ENCODE data around the gene MEGF8. TPM values are rescaled to one million over a fixed set of nuclear protein-coding genes. Genes with fewer than 3 reads are reported as not detected.

The MEGF8 gene
- total and polyA plus RNA-seq, 2 of the 8 experiments (the other 6 are each of a cell fraction or from before 2014, with no cell fraction given) = 13.0 to 23.7 TPM

DNA sequence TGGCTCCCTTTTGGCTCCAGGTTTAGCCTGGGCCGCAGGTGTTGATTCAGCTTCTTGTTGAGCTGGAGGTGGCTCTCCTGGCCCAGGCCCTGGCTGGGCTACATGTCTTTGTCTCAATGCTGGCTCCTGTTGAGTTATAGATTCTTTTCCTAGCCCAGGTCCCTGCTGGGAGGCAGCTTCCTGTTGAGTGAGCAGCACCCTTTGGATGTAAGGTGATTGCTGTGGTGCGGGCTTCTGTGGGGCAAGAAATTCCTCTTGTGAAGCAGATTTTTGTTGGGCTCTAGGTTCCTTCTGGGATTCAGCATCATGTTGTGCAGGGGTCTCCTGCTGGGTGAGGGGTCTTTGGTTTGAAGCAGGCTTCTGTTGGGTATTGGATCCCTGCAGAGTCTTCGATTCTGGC, 101.2 kb downstream of the MEGF8 start:
- H3K4me3 ChIP-seq (ENCODE audit: extremely low read depth in 1 of 4, insufficient read depth in 2 of 4, low read depth in 3 of 4, low read length in 4 of 4) = no peak overlapping the region
- peaks cover 13 to 38% (median 31%) of the 10 kb centered on the region in 4 experiments for H3K27me3 ChIP-seq (replicated peaks in 1 of 4; ENCODE audit: control insufficient read depth in 3 of 4, extremely low read depth in 1 of 4, insufficient read depth in 3 of 4, low read length in 3 of 4)
- 93% methylated on average over 3 of the region's 3 CpGs; no CpG with 5 or more reads in 1 of the 2 experiments for WGBS, 2 experiments (ENCODE audit: extremely low coverage in 1 of 2, insufficient coverage in 1 of 2, insufficient read length in 1 of 2, insufficient replicate concordance in 2 of 2, low coverage in 1 of 2, low lambda C conversion rate in 2 of 2, missing lambda C conversion rate in 1 of 2)
- no peaks in the 10 kb centered on the region for H3K79me1 ChIP-seq (ENCODE audit: low read depth, low read length)
- H3K23ac ChIP-seq (ENCODE audit: insufficient read length) = no peak overlapping the region
- H2BK5ac ChIP-seq (ENCODE audit: low read depth, low read length) = no peak overlapping the region
- H4K91ac ChIP-seq (replicated peaks; ENCODE audit: insufficient read length, low read length) = no peak overlapping the region
- no peak overlapping the region for H2BK20ac ChIP-seq (ENCODE audit: low read length)
- H3K4me1 ChIP-seq (replicated peaks in 1 of 4; ENCODE audit: control insufficient read depth in 3 of 4, insufficient read depth in 4 of 4, low read length in 3 of 4) = peaks cover 0 to 13% (median 4%) of the 10 kb centered on the region in 4 experiments; a peak in 5 of 7 replicates
- H3K14ac ChIP-seq (ENCODE audit: insufficient read length) = no peak overlapping the region
- no peak overlapping the region for H2BK15ac ChIP-seq (ENCODE audit: low read length)
- H3K9me3 ChIP-seq (ENCODE audit: insufficient read depth in 2 of 2, low read depth in 1 of 2, low read length in 1 of 2) = peaks cover 4 to 9% of the 10 kb centered on the region in 2 experiments
- no peak overlapping the region for H4K5ac ChIP-seq (ENCODE audit: insufficient read length, low read depth, low read length)
- no peak for FAIRE-seq
- no peak overlapping the region for H3K18ac ChIP-seq (ENCODE audit: extremely low read depth, low read length)
- CTCF ChIA-PET (ENCODE audit: partially characterized antibody) = interaction anchor here (0.9 to 10.3 kb wide), 4 partner anchors 9 to 25 kb away, joined by 3 to 101 read pairs (median 30); partner anchors contain the start of gene CXCL17
- no peak overlapping the region for H3K4ac ChIP-seq (replicated peaks; ENCODE audit: insufficient read length, low read depth, low read length)
- no peak overlapping the region for H3K9ac ChIP-seq (replicated peaks in 1 of 4; ENCODE audit: extremely low read depth in 1 of 4, low read depth in 3 of 4, low read length in 3 of 4)
- DNase-seq (ENCODE audit: low read depth in 1 of 2, low spot score in 2 of 2) = no peak
- H3K36me3 ChIP-seq (ENCODE audit: control insufficient read depth in 2 of 4, insufficient read depth in 4 of 4, low read length in 3 of 4) = no peaks in the 10 kb centered on the region
- peaks cover 7% of the 10 kb centered on the region; the same call in 1 of the 2 replicates for H3K23me2 ChIP-seq (ENCODE audit: low read depth, low read length)
- H2AK5ac ChIP-seq (ENCODE audit: low read depth, low read length) = no peak overlapping the region
- POLR2A ChIA-PET (ENCODE audit: partially characterized antibody) = no interaction called here
- H3K4me2 ChIP-seq (ENCODE audit: insufficient read depth in 1 of 2, low read depth in 2 of 2, low read length in 2 of 2) = no peak overlapping the region
- H2BK12ac ChIP-seq (ENCODE audit: low read depth, low read length) = no peak overlapping the region
- no peak overlapping the region for H3K27ac ChIP-seq (ENCODE audit: low read depth, low read length)
- peaks cover under 1 to 6% of the 10 kb centered on the region in 2 experiments for H4K20me1 ChIP-seq (replicated peaks in 1 of 2; ENCODE audit: control insufficient read depth in 1 of 2, insufficient read depth in 2 of 2, low read length in 2 of 2)
- H4K8ac ChIP-seq (ENCODE audit: extremely low read depth, insufficient read depth, low read length) = no peak overlapping the region
- no peak overlapping the region for H3K56ac ChIP-seq (replicated peaks; ENCODE audit: insufficient read length, low read depth, low read length)
- no peak overlapping the region for H2BK120ac ChIP-seq (replicated peaks; ENCODE audit: low read depth, low read length)
- H2AFZ ChIP-seq (ENCODE audit: low read length) = no peak overlapping the region
- no peaks in the 10 kb centered on the region for H3K79me2 ChIP-seq (ENCODE audit: control insufficient read depth in 1 of 2, insufficient read depth in 2 of 2, low read length in 2 of 2)
- TF ChIP-seq GABPA (IDR thresholded peaks at IDR 0.05; ENCODE audit: borderline replicate concordance, insufficient read depth, low read length) (no peak), KDM4A (IDR thresholded peaks at IDR 0.05; ENCODE audit: low read depth, low read length, severe bottlenecking) (no peak), USF2 (IDR thresholded peaks at IDR 0.05; ENCODE audit: low read length) (no peak), CHD1 (IDR thresholded peaks at IDR 0.05; ENCODE audit: low read depth, low read length) (no peak), HDAC2 (IDR thresholded peaks at IDR 0.05; ENCODE audit: borderline replicate concordance in 1 of 2, low read depth in 2 of 2, low read length in 2 of 2) (no peak), ZNF274 (IDR thresholded peaks at IDR 0.05; ENCODE audit: borderline replicate concordance, extremely low read depth, low read length) (no peak), SUZ12 (IDR thresholded peaks at IDR 0.05; ENCODE audit: low read length) (no peak), SIX5 (IDR thresholded peaks at IDR 0.05; ENCODE audit: low read depth, low read length) (no peak), TCF12 (IDR thresholded peaks at IDR 0.05; ENCODE audit: low read depth, low read length) (no peak), CEBPB (IDR thresholded peaks at IDR 0.05; ENCODE audit: low read depth, low read length) (no peak), SRF (IDR thresholded peaks at IDR 0.05; ENCODE audit: low read depth, low read length) (no peak)
- TF ChIP-seq, protein P1, sequence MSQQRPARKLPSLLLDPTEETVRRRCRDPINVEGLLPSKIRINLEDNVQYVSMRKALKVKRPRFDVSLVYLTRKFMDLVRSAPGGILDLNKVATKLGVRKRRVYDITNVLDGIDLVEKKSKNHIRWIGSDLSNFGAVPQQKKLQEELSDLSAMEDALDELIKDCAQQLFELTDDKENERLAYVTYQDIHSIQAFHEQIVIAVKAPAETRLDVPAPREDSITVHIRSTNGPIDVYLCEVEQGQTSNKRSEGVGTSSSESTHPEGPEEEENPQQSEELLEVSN (IDR thresholded peaks at IDR 0.05) = no peak
